Spleen (tissue), 11 donors: Measurements from ENCODE around the gene LGALS12. TPM values are rescaled to one million over a fixed set of nuclear protein-coding genes. Genes with fewer than 3 reads are reported as not detected.
A peak's percentile ranks its signal among the peaks of the same experiment; 100 is the strongest.

Experiments
- DNase-seq: peaks from one replicate; pipeline ENCODE4 v3.0.0-alpha.2; 2020
- H3K27ac ChIP-seq, 8 donors: fragments of 200-600 bp; sonication (generic) in 7 of 8; 1 replicate in 4 of 8; 2 replicates in 4 of 8; pipeline versions ENCODE4 v1.5.0 to v1.8.0; 2016 to 2021; ENCODE audit warnings: inconsistent platforms in 4 of 8, mild to moderate bottlenecking in 4 of 8, moderate library complexity in 1 of 8
- H3K27me3 ChIP-seq, 7 donors: fragments of 200-600 bp; sonication (generic) in 6 of 7; replicated peaks in 1 of 7; 1 replicate in 4 of 7; 2 replicates in 3 of 7; pipeline versions ENCODE4 v1.5.0 to v1.8.0; 2016 to 2021; ENCODE audit warnings: inconsistent platforms in 3 of 7, mild to moderate bottlenecking in 1 of 7
- H3K36me3 ChIP-seq, 6 donors: fragments of 200-600 bp; sonication (generic) in 5 of 6; 1 replicate in 4 of 6; 2 replicates in 2 of 6; pipeline versions ENCODE4 v1.5.0 to v1.8.0; 2016 to 2021; ENCODE audit warnings: inconsistent platforms in 2 of 6
- H3K4me1 ChIP-seq, 6 donors: fragments of 200-600 bp; sonication (generic) in 5 of 6; 1 replicate in 3 of 6; 2 replicates in 3 of 6; pipeline versions ENCODE4 v1.5.0 to v1.8.0; 2016 to 2021; ENCODE audit warnings: inconsistent platforms in 3 of 6
- H3K4me3 ChIP-seq, 8 donors: fragments of 200-600 bp; sonication (generic) in 7 of 8; 1 replicate in 4 of 8; 2 replicates in 4 of 8; pipeline versions ENCODE4 v1.5.0 to v1.8.0; 2016 to 2021; ENCODE audit warnings: inconsistent platforms in 4 of 8, mild to moderate bottlenecking in 4 of 8, moderate library complexity in 2 of 8
- H3K9me3 ChIP-seq, 8 donors: fragments of 200-600 bp; sonication (generic) in 7 of 8; 1 replicate in 4 of 8; 2 replicates in 4 of 8; pipeline versions ENCODE4 v1.5.0 to v1.8.0; 2016 to 2021; ENCODE audit warnings: inconsistent platforms in 4 of 8
- POLR2A ChIP-seq, 3 donors: fragments of 450-650 bp; IDR thresholded peaks; one replicate each; pipeline ENCODE4 v1.5.1; 2017; ENCODE audit warnings: antibody characterized with exemption in 3 of 3, mild to moderate bottlenecking in 1 of 3
- POLR2AphosphoS5 ChIP-seq, 3 donors: sonication (generic); formaldehyde crosslinking; IDR thresholded peaks; one replicate each; pipeline ENCODE4 v1.5.1; 2017; ENCODE audit warnings: antibody characterized with exemption in 3 of 3
- WGBS, 5 donors: extraction: QIAGEN DNeasy Blood & Tissue Kit in 3 of 5; methylation state at CpG; one replicate each; pipeline versions ENCODE4 v1.1.5 to v1.1.7; 2013 to 2018; 5-methylcytosine and 5-hydroxymethylcytosine counted together
- intact Hi-C: fragments of 100-400 bp; cut with DNase I; formaldehyde crosslinking; loops from one replicate; pipeline ENCODE4 v1.15.0; 2023; ENCODE audit warnings: low total_unique reads
- polyA plus RNA-seq, 3 donors: library from polyadenylated mRNA; stranded (reverse); fragments of 200-250 nt; gene quantifications; one replicate each; pipeline ENCODE4 v1.2.1, GENCODE V29; 2013
- total RNA-seq, 7 donors: library from RNA; depleted of rRNA in 3 of 7; stranded (reverse); fragments of >200 nt in 3 of 7; fragmentation: NEBNext Ultra II Directional in 4 of 7; extraction: Animal tissue kit (Norgen Biotek cat#: 25700) in 4 of 7; gene quantifications; one replicate each; pipeline versions ENCODE4 v1.1.0 to v1.2.1, GENCODE V29; 2016 to 2021
- TF ChIP-seq, protein P1 (sequence below), 11 experiments: fragments of 200-600 bp in 7 of 11; fragments of 450-650 bp in 4 of 11; sonication (generic) in 4 of 11; IDR thresholded peaks in 8 of 11; conservative IDR thresholded peaks in 3 of 11; 1 replicate in 7 of 11; 2 replicates in 4 of 11; pipeline versions ENCODE4 v1.4.0 to v1.8.0; 2016 to 2021; ENCODE audit warnings: antibody characterized with exemption in 11 of 11, inconsistent platforms in 4 of 11, mild to moderate bottlenecking in 1 of 11
- donor health status: healthy with polysubstance abuse.
- donor health status: DM: no; HTN: no; CAD: no; lungs with moderate emphysema.
- donor health status: DM: no; HTN: no; CAD: no.
- donor health status: Bipolar disorder and iron deficiency.
- donor health status: healthy.
- donor health status: DM: no; HTN: no; CAD: no.
- donor health status: DM: yes; HTN: yes; CAD: no.

The LGALS12 gene
- total and polyA plus RNA-seq, 10 donors: 0.24 to 3.5 (median 0.95) TPM; not detected in 1

DNA sequence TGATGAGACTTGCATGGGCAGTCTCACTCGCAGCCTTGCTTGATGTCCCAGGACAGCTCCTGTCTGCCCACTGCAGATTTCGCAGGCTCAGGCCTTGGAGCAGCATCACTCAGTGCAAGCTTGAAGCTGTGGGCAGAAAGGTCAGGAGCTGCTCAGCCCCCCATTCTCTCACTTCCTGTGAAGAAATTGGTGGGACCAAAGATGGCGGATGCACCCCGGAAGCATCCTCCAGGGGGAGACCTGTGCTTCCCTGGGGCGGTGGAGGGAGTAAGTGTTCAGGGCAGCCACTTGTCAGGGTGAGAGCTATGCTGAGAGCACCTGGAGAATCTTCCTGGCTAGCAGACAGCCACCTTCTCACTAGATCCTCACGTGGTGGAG is 46.0 kb downstream of the LGALS12 start:
- intact Hi-C loops: no loop called here
- WGBS, 5 donors: 70 to 83% (median 81%) methylated on average over 6 of the region's 6 CpGs

DNA sequence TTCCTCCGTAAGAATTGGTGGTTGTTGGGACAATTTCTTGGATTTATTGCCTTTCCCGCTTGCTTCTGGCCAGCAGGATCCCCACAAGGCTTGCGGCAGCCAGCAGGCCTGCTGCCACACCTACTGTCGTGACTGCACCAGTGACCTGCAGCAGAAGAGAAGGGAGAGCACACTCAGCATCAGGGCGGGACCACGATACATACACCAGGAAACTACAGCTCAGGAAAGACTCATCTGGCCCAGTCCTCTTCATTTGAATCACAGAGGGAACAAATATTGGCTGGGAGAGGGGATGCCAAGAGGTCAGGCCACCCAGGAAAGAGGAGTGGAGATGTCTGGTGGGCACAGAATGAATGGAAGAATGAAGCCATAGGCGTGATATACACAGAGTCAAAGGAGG is 47.0 kb downstream of the LGALS12 start:
- Histone ChIP-seq H3K36me3 (peaks cover 0 to under 1% (median 0%) of the 10 kb centered on the region in 6 donors), H3K4me1 (peaks cover 4 to 42% (median 24%) of the 10 kb centered on the region in 6 donors), H3K27me3 (no peaks in the 10 kb centered on the region), H3K4me3 (no peak overlapping the region), H3K27ac (peak overlapping the region in 5 of 8 donors; percentile 2 to 82 (median 69)), H3K9me3 (no peaks in the 10 kb centered on the region)
- intact Hi-C loops: no loop called here
- TF ChIP-seq POLR2A (IDR thresholded peaks at IDR 0.05): no peak
- no peak for TF ChIP-seq POLR2AphosphoS5 (IDR thresholded peaks at IDR 0.05)
- TF ChIP-seq, protein P1, sequence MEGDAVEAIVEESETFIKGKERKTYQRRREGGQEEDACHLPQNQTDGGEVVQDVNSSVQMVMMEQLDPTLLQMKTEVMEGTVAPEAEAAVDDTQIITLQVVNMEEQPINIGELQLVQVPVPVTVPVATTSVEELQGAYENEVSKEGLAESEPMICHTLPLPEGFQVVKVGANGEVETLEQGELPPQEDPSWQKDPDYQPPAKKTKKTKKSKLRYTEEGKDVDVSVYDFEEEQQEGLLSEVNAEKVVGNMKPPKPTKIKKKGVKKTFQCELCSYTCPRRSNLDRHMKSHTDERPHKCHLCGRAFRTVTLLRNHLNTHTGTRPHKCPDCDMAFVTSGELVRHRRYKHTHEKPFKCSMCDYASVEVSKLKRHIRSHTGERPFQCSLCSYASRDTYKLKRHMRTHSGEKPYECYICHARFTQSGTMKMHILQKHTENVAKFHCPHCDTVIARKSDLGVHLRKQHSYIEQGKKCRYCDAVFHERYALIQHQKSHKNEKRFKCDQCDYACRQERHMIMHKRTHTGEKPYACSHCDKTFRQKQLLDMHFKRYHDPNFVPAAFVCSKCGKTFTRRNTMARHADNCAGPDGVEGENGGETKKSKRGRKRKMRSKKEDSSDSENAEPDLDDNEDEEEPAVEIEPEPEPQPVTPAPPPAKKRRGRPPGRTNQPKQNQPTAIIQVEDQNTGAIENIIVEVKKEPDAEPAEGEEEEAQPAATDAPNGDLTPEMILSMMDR (IDR thresholded peaks at IDR 0.05 in 8 of 11, conservative IDR thresholded peaks at IDR 0.05 in 3 of 11): no peak
- 82 to 92% (median 84%) methylated on average over 7 of the region's 7 CpGs for WGBS, 5 donors
- DNase-seq: no peak

More for the DNA sequence above, 46.0 kb downstream of the LGALS12 start:
- Histone ChIP-seq H3K36me3 (peaks cover 0 to 11% (median 3%) of the 10 kb centered on the region in 6 donors), H3K4me1 (peaks cover 4 to 42% (median 24%) of the 10 kb centered on the region in 6 donors), H3K4me3 (peak overlapping the region in 2 of 8 donors; percentile 0 to 58), H3K27ac (peak overlapping the region in 6 of 8 donors; percentile 3 to 82 (median 64)), H3K27me3 (no peaks in the 10 kb centered on the region), H3K9me3 (no peaks in the 10 kb centered on the region)
- DNase-seq: no peak
- no peak for TF ChIP-seq POLR2A (IDR thresholded peaks at IDR 0.05)
- no peak for TF ChIP-seq POLR2AphosphoS5 (IDR thresholded peaks at IDR 0.05)
- TF ChIP-seq, protein P1 (IDR thresholded peaks at IDR 0.05 in 8 of 11, conservative IDR thresholded peaks at IDR 0.05 in 3 of 11): no peak

DNA sequence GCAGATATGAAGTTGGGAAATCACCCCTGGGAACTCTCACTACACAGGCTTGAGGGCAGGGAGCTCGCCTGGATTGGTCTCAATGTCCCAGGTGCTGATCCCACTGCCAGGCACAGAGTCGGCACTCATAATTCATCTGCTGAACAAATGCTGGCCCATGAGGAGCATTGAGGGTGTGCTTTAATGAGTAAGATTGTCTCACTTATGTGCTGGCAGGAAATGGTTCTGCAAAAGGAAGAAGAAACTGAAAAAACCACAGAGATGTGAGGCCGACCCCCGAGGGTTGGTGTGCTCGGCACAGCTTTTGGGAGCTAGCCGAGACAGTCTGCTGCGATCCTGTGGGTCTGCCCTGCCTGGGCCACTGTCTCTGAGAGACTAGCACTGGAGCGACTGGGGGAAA is 47.9 kb downstream of the LGALS12 start:
- TF ChIP-seq, protein P1 (IDR thresholded peaks at IDR 0.05 in 8 of 11, conservative IDR thresholded peaks at IDR 0.05 in 3 of 11): no peak
- peak in 1 of 3 donors; percentile 33 for TF ChIP-seq POLR2AphosphoS5 (IDR thresholded peaks at IDR 0.05)
- no peaks in the 10 kb centered on the region for H3K9me3 ChIP-seq
- 10 to 40% (median 27%) methylated on average over 8 of the region's 8 CpGs for WGBS, 5 donors
- H3K4me1 ChIP-seq: peaks cover 4 to 42% (median 24%) of the 10 kb centered on the region in 6 donors
- no peak for DNase-seq
- H3K27me3 ChIP-seq: no peaks in the 10 kb centered on the region
- intact Hi-C loops: no loop called here
- H3K4me3 ChIP-seq: peak overlapping the region in 1 of 8 donors; percentile 0
- no peaks in the 10 kb centered on the region for H3K36me3 ChIP-seq
- peak overlapping the region in 7 of 8 donors; percentile 46 to 82 (median 63) for H3K27ac ChIP-seq

DNA sequence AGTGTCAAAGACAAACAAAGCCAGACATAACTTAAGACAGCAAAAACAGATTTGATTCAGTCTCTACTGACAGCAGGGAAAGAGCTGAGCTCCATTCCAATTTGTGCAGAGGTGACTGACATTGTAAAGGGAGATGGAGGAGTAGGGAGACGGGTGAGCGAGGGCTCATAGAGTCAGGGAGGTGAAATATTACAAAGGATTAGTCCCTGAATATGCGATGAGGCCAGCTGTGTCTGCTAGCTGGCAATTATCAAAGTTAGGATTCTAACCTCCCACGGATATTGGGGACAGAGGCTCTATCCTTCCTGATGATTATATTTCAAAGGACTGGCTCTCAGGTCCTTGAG is 49.0 kb downstream of the LGALS12 start:
- H3K9me3 ChIP-seq: no peaks in the 10 kb centered on the region
- TF ChIP-seq POLR2A (IDR thresholded peaks at IDR 0.05) (no peak), POLR2AphosphoS5 (IDR thresholded peaks at IDR 0.05) (no peak)
- TF ChIP-seq, protein P1 (IDR thresholded peaks at IDR 0.05 in 8 of 11, conservative IDR thresholded peaks at IDR 0.05 in 3 of 11): no peak
- intact Hi-C loops: no loop called here
- no peak overlapping the region for H3K4me3 ChIP-seq
- WGBS, 5 donors: 71 to 84% (median 81%) methylated on average over 4 of the region's 4 CpGs
- H3K27me3 ChIP-seq: no peaks in the 10 kb centered on the region
- H3K27ac ChIP-seq: peak overlapping the region in 2 of 8 donors; percentile 69 to 72
- DNase-seq: no peak
- no peaks in the 10 kb centered on the region for H3K36me3 ChIP-seq
- peaks cover 4 to 42% (median 24%) of the 10 kb centered on the region in 6 donors for H3K4me1 ChIP-seq
